DND-41 (cell line): ENCODE results near the gene RABEP1.
A peak's percentile ranks its signal among the peaks of the same experiment; 100 is the strongest.

Experiments used
- ATAC-seq: fragments of 200-7000 bp; cut with Tn5 transposase; 3 replicates; pipeline ENCODE4 v1.9.1; 2021; ENCODE audit warnings: low read depth; ENCODE audit not compliant: insufficient read depth
- DNase-seq: peaks from one replicate; pipeline ENCODE4 v3.0.0-alpha.2; 2020
- H2AFZ ChIP-seq: 2 replicates; pipeline ENCODE4 v1.6.0; 2012; ENCODE audit warnings: low read depth, low read length
- H3K27ac ChIP-seq: 2 replicates; pipeline ENCODE4 v1.5.1; 2012; ENCODE audit warnings: low read length, inconsistent platforms
- H3K27me3 ChIP-seq: fragments of 200-600 bp; sonication (generic); 2 replicates; pipeline ENCODE4 v1.6.0; 2012; ENCODE audit warnings: low read length, mild to moderate bottlenecking, inconsistent platforms; ENCODE audit not compliant: insufficient read depth, poor library complexity
- H3K36me3 ChIP-seq: 2 replicates; pipeline ENCODE4 v1.5.1; 2012; ENCODE audit warnings: low read length, inconsistent platforms; ENCODE audit not compliant: insufficient read depth
- H3K4me1 ChIP-seq: 2 replicates; pipeline ENCODE4 v1.5.1; 2012; ENCODE audit warnings: mild to moderate bottlenecking, low read length; ENCODE audit not compliant: insufficient read depth
- H3K4me2 ChIP-seq: 2 replicates; pipeline ENCODE4 v1.6.0; 2012; ENCODE audit warnings: mild to moderate bottlenecking, moderate library complexity, low read length, inconsistent platforms; ENCODE audit not compliant: insufficient read depth
- H3K4me3 ChIP-seq, 2 experiments: fragments of 200-600 bp in 1 of 2; shearing (Covaris generic) in 1 of 2; 2 replicates each; pipeline ENCODE4 v1.5.1; 2012 to 2016; ENCODE audit warnings: inconsistent platforms in 2 of 2, low read length in 2 of 2, mild to moderate bottlenecking in 2 of 2, low read depth in 1 of 2, moderate library complexity in 1 of 2
- H3K79me2 ChIP-seq: 2 replicates; pipeline ENCODE4 v1.6.0; 2012; ENCODE audit warnings: low read length, inconsistent platforms; ENCODE audit not compliant: insufficient read depth
- H3K9ac ChIP-seq: 2 replicates; pipeline ENCODE4 v1.6.0; 2012; ENCODE audit warnings: low read depth, mild to moderate bottlenecking, inconsistent platforms, low read length, moderate library complexity
- H3K9me3 ChIP-seq: 2 replicates; pipeline ENCODE4 v1.5.1; 2012; ENCODE audit warnings: low read length, moderate library complexity, mild to moderate bottlenecking, inconsistent platforms; ENCODE audit not compliant: insufficient read depth, severe bottlenecking
- H4K20me1 ChIP-seq: 2 replicates; pipeline ENCODE4 v1.6.0; 2012; ENCODE audit warnings: low read length; ENCODE audit not compliant: insufficient read depth
- CTCF ChIP-seq: IDR thresholded peaks from 2 replicates; pipeline ENCODE4 v1.5.1; 2012; ENCODE audit warnings: borderline replicate concordance, low read length, moderate library complexity, mild to moderate bottlenecking; ENCODE audit not compliant: poor library complexity, severe bottlenecking; ENCODE audit errors: extremely low read depth
- EZH2 ChIP-seq: IDR thresholded peaks from 3 replicates; pipeline ENCODE4 v1.6.1; 2012; ENCODE audit warnings: borderline replicate concordance, low read depth, mild to moderate bottlenecking, moderate library complexity, low read length, inconsistent platforms; ENCODE audit not compliant: severe bottlenecking

RABEP1 gene

GRCh38 chr17:5282642-5283217 is 646 bp downstream of the RABEP1 start:
- H3K27me3 ChIP-seq: no peaks in the 10 kb centered on the region
- H3K9ac ChIP-seq: peak overlapping the region; percentile 86
- peak overlapping the region; percentile 66; the same call in 1 of the 2 replicates for H2AFZ ChIP-seq
- H3K4me2 ChIP-seq: peak overlapping the region; percentile 96
- H3K4me1 ChIP-seq: peaks cover 35% of the 10 kb centered on the region
- TF ChIP-seq EZH2 (no peak), CTCF (no peak)
- H3K4me3 ChIP-seq: peak overlapping the region; percentile 89 to 94
- ATAC-seq (peak; percentile 60), DNase-seq (peak; percentile 62)
- H3K79me2 ChIP-seq: peaks cover 55% of the 10 kb centered on the region
- no peaks in the 10 kb centered on the region for H3K9me3 ChIP-seq
- peaks cover 36% of the 10 kb centered on the region for H4K20me1 ChIP-seq
- H3K36me3 ChIP-seq: peaks cover 19% of the 10 kb centered on the region; the same call in 1 of the 2 replicates
- H3K27ac ChIP-seq: peak overlapping the region; percentile 70

GRCh38 chr17:5283571-5284315 is 1.7 kb downstream of the RABEP1 start:
- H3K4me2 ChIP-seq: peak overlapping the region; percentile 96
- no peak for ATAC-seq
- H3K27me3 ChIP-seq: no peaks in the 10 kb centered on the region
- no peak overlapping the region for H2AFZ ChIP-seq
- H3K79me2 ChIP-seq: peaks cover 65% of the 10 kb centered on the region
- peaks cover 44% of the 10 kb centered on the region for H4K20me1 ChIP-seq
- peak overlapping the region; percentile 86 for H3K9ac ChIP-seq
- peak overlapping the region; percentile 89 to 94 for H3K4me3 ChIP-seq
- H3K4me1 ChIP-seq: peaks cover 38% of the 10 kb centered on the region
- no peak for DNase-seq
- TF ChIP-seq CTCF (no peak), EZH2 (no peak)
- H3K36me3 ChIP-seq: peaks cover 22% of the 10 kb centered on the region; the same call in 1 of the 2 replicates
- no peaks in the 10 kb centered on the region for H3K9me3 ChIP-seq
- peak overlapping the region; percentile 39; the same call in 1 of the 2 replicates for H3K27ac ChIP-seq

- Histone ChIP-seq H4K20me1 (peaks cover 46% of the 10 kb centered on the region), H3K79me2 (peaks cover 74% of the 10 kb centered on the region), H3K4me3 (no peak overlapping the region), H3K4me1 (peaks cover 39% of the 10 kb centered on the region), H3K4me2 (peak overlapping the region; percentile 96; the same call in 1 of the 2 replicates), H2AFZ (no peak overlapping the region), H3K27ac (no peak overlapping the region), H3K9ac (0 out of 2 replicates have a peak overlapping the region, but pooled peaks have one; percentile 14), H3K36me3 (peaks cover 22% of the 10 kb centered on the region; the same call in 1 of the 2 replicates), H3K27me3 (no peaks in the 10 kb centered on the region), H3K9me3 (no peaks in the 10 kb centered on the region)
- ATAC-seq: no peak
- DNase-seq: no peak
- TF ChIP-seq CTCF: no peak
- no peak for TF ChIP-seq EZH2
Measured at GRCh38 chr17:5284681-5285080, 2.6 kb downstream of the RABEP1 start.
